Lower lobe of right lung (tissue), 2 donors: ENCODE results near the gene KRTAP5-11. TPM values are rescaled to one million over a fixed set of nuclear protein-coding genes. Genes with fewer than 3 reads are reported as not detected.
"Not testable (repeated sequence)": the region's sequence is repeated elsewhere in the genome, so short reads cannot be mapped to it uniquely, and the experiment has no call there.

Source experiments
- ATAC-seq, 2 donors: fragments of 200-7000 bp; cut with Tn5 transposase; one replicate each; pipeline ENCODE4 v1.9.1; 2020 to 2022; ENCODE audit warnings: mild to moderate bottlenecking in 2 of 2, moderate library complexity in 2 of 2
- DNase-seq: peaks from one replicate; pipeline ENCODE4 v3.0.0-alpha.2; 2020
- H3K27ac ChIP-seq: fragments of 200-600 bp; one replicate; pipeline ENCODE4 v1.8.0; 2022
- H3K27me3 ChIP-seq: fragments of 200-600 bp; one replicate; pipeline ENCODE4 v1.8.0; 2022; ENCODE audit warnings: low read depth
- H3K36me3 ChIP-seq: fragments of 200-600 bp; one replicate; pipeline ENCODE4 v1.8.0; 2022; ENCODE audit warnings: mild to moderate bottlenecking
- H3K4me1 ChIP-seq: fragments of 200-600 bp; one replicate; pipeline ENCODE4 v1.8.0; 2022
- H3K4me3 ChIP-seq: fragments of 200-600 bp; one replicate; pipeline ENCODE4 v1.8.0; 2022; ENCODE audit warnings: mild to moderate bottlenecking
- H3K9me3 ChIP-seq: fragments of 200-600 bp; one replicate; pipeline ENCODE4 v1.8.0; 2022
- CTCF ChIP-seq: fragments of 200-600 bp; IDR thresholded peaks from one replicate; pipeline ENCODE4 v1.8.0; 2022; ENCODE audit warnings: antibody characterized with exemption, mild to moderate bottlenecking
- intact Hi-C: fragments of 100-400 bp; cut with DNase I; formaldehyde crosslinking; loops from one replicate; pipeline ENCODE4 v1.11.0; 2022
- total RNA-seq: library from RNA; stranded (reverse); fragmentation: NEBNext Ultra II Directional; extraction: Animal tissue kit (Norgen Biotek cat#: 25700); gene quantifications from one replicate; pipeline ENCODE4 v1.2.1, GENCODE V29; 2021
- donor health status: DM: no; HTN: yes; CAD: no; lungs with severe emphysema.

Gene KRTAP5-11
- total RNA-seq, 1 donor from 2014 or later = not detected

- Histone ChIP-seq H3K4me1 (no peaks in the 10 kb centered on the region), H3K4me3 (no peak overlapping the region), H3K9me3 (no peaks in the 10 kb centered on the region), H3K27me3 (peaks cover 3% of the 10 kb centered on the region), H3K27ac (no peak overlapping the region), H3K36me3 (no peaks in the 10 kb centered on the region)
- peak; percentile 86 for TF ChIP-seq CTCF
- ATAC-seq (peak; percentile 78 to 86), DNase-seq (no peak)
- intact Hi-C loops = no loop called here
Measured at GRCh38 chr11:71580057-71581003, 2.3 kb downstream of the KRTAP5-11 start.

DNA sequence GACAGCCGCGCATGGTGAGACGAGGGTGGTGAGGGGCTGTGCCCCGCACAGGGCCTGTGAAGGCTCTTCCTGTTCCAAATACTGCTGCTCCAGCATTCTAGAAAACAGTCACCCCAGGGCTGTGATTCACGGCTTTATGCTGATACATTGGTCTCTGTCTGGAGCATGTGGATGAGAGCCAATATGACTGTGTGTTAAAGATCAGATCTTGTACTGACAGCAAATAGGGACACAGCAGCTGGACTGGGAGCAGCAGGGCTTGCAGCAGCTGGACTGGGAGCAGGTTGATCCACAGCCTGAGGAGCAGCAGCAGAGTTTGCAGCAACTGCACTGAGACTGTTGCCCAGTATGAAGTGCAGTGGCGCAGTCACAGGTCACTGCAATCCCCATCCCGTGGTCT lies 3.2 kb downstream of the KRTAP5-11 start:
- H3K27me3 ChIP-seq, H3K9me3 ChIP-seq, DNase-seq, H3K36me3 ChIP-seq, ATAC-seq, H3K4me1 ChIP-seq, intact Hi-C loops, H3K27ac ChIP-seq, H3K4me3 ChIP-seq: not testable (repeated sequence)

DNA sequence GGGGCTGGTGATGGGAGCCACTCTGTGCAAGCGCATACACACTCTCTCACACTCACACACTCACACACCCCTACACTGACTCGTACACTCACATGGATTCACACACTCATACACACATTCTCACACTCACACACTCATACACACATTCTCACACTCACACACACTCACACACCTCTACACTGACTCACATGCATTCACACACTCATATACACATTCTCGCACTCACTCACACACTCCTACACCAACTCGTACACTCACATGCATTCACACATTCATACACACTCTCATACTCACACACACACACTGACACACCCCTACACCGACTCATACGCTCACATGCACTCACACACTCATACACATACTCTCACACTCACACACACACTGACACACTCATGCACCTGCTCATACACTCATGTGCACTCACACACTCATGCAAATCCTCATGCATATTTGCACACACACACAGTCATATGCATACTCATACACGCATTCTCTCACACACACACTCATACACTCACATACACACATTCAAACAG lies 5.1 kb downstream of the KRTAP5-11 start:
- Histone ChIP-seq H3K4me3 (no peak overlapping the region), H3K9me3 (no peaks in the 10 kb centered on the region), H3K36me3 (no peaks in the 10 kb centered on the region), H3K4me1 (no peaks in the 10 kb centered on the region), H3K27ac (no peak overlapping the region), H3K27me3 (peaks cover 3% of the 10 kb centered on the region)
- ATAC-seq = no peak
- DNase-seq = no peak
- no peak for TF ChIP-seq CTCF
- intact Hi-C loops = no loop called here

GRCh38 chr11:71576688-71577465 lies 5.8 kb downstream of the KRTAP5-11 start:
- H3K27me3 ChIP-seq, intact Hi-C loops, H3K4me3 ChIP-seq, DNase-seq, H3K4me1 ChIP-seq, H3K27ac ChIP-seq, ATAC-seq, H3K36me3 ChIP-seq, H3K9me3 ChIP-seq: not testable (repeated sequence)

DNA sequence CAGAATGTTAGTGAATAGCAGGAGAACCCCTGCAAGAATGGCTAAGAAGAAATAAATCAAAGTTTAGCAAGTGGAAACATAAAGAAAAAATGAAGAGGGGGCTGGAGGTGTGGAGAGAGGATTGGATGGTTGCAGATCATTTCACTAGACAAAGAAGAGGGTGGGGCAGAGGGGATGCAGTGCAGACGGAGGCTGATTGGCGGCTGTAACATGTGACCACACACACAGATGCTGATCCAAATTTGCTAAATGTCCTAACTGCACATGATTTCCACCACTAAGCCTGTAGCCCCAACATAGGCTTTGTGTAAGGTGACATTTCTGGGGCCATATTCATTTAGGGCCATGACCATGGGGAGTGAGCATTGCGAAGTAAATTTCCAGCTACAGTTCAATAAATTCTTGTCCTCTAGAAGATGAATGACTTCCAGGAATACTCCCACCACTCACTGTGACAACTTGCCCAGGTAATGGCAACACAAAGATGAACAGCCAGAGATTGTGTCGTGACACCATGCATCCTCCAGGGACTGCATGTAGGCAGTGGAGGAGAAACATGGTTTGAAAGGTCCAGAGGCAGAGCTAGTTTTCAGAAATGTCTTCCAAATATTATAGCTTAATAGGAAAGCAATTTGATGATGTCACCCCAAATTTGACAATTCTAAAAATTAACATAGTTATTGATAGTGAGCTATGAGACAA lies 6.8 kb downstream of the KRTAP5-11 start:
- intact Hi-C loops = no loop called here
- ATAC-seq (no peak), DNase-seq (no peak)
- TF ChIP-seq CTCF = no peak
- no peaks in the 10 kb centered on the region for H3K27me3 ChIP-seq
- H3K27ac ChIP-seq = no peak overlapping the region
- H3K36me3 ChIP-seq = no peaks in the 10 kb centered on the region
- H3K4me3 ChIP-seq = no peak overlapping the region
- H3K9me3 ChIP-seq = no peaks in the 10 kb centered on the region
- H3K4me1 ChIP-seq = no peaks in the 10 kb centered on the region

- intact Hi-C loops = no loop called here
- DNase-seq (no peak), ATAC-seq (no peak)
- no peaks in the 10 kb centered on the region for H3K27me3 ChIP-seq
- no peaks in the 10 kb centered on the region for H3K4me1 ChIP-seq
- H3K27ac ChIP-seq = no peak overlapping the region
- no peak overlapping the region for H3K4me3 ChIP-seq
- no peaks in the 10 kb centered on the region for H3K9me3 ChIP-seq
- TF ChIP-seq CTCF = no peak
- no peaks in the 10 kb centered on the region for H3K36me3 ChIP-seq
Measured at GRCh38 chr11:71574418-71574817, 8.3 kb downstream of the KRTAP5-11 start.
